ENCODE measurements around the gene COL28A1.

COL28A1 gene

DNA sequence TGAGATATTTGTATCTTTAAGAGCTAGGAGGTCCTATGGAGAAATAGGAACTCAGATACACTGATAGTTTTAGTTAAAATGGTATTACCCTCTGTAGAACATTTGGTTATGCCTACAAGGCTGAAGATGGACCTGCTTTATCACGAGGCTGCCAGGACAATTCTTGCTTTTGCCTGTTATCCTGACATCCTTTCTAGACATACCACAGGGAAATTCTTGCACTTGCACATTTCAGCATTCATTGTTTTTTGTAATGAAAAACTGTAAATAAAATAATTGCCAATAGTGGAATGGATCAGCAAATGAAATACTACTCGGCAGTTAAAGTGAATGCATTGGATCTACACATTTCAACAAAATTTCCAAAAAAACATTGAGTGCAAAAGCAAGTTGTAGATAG, 9.7 kb downstream of the COL28A1 start:
- H3K4me1 ChIP-seq, result no peaks in the 10 kb centered on the region
- H3K9me3 ChIP-seq (ENCODE audit: control insufficient read depth, low read length), result no peaks in the 10 kb centered on the region
- no peaks in the 10 kb centered on the region for H3K27me3 ChIP-seq (ENCODE audit: control insufficient read depth, insufficient read depth, low read length)
- H3K4me2 ChIP-seq (ENCODE audit: low read length), result no peak overlapping the region
- no peak overlapping the region for H3K27ac ChIP-seq
- H2AFZ ChIP-seq, result no peak overlapping the region
- H3K79me2 ChIP-seq, result no peaks in the 10 kb centered on the region
- H3K36me3 ChIP-seq (ENCODE audit: control insufficient read depth, insufficient read depth, low read length), result no peaks in the 10 kb centered on the region
- no peak overlapping the region for H3K9ac ChIP-seq
- no peak overlapping the region for H3K4me3 ChIP-seq (ENCODE audit: low read depth, low read length)
- TF ChIP-seq, protein P1, sequence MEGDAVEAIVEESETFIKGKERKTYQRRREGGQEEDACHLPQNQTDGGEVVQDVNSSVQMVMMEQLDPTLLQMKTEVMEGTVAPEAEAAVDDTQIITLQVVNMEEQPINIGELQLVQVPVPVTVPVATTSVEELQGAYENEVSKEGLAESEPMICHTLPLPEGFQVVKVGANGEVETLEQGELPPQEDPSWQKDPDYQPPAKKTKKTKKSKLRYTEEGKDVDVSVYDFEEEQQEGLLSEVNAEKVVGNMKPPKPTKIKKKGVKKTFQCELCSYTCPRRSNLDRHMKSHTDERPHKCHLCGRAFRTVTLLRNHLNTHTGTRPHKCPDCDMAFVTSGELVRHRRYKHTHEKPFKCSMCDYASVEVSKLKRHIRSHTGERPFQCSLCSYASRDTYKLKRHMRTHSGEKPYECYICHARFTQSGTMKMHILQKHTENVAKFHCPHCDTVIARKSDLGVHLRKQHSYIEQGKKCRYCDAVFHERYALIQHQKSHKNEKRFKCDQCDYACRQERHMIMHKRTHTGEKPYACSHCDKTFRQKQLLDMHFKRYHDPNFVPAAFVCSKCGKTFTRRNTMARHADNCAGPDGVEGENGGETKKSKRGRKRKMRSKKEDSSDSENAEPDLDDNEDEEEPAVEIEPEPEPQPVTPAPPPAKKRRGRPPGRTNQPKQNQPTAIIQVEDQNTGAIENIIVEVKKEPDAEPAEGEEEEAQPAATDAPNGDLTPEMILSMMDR (IDR thresholded peaks at IDR 0.05), result no peak

DNA sequence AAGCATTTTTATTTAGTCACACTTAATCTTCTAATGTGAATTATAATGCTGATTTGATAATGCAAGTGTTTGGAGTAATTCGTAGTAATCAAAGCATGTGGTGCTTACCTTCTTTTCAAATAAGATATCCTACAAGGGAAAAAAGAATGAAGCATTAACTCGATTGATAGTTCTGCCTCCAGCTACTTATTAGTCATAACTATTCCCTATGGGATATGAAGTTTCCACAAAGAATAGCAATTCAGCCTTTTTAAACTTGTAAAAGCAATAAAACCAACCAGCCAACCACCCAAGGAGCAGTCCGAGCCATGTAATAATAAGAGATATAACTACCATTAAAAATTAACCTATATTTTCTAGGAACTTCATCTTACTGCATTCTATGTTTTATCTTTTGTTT, 11.6 kb downstream of the COL28A1 start:
- no peak overlapping the region for H3K4me2 ChIP-seq (ENCODE audit: low read length)
- TF ChIP-seq, protein P1 (IDR thresholded peaks at IDR 0.05), result no peak
- H3K27ac ChIP-seq, result no peak overlapping the region
- no peaks in the 10 kb centered on the region for H3K9me3 ChIP-seq (ENCODE audit: control insufficient read depth, low read length)
- H3K9ac ChIP-seq, result no peak overlapping the region
- no peak overlapping the region for H2AFZ ChIP-seq
- no peaks in the 10 kb centered on the region for H3K36me3 ChIP-seq (ENCODE audit: control insufficient read depth, insufficient read depth, low read length)
- no peak overlapping the region for H3K4me3 ChIP-seq (ENCODE audit: low read depth, low read length)
- H3K4me1 ChIP-seq, result no peaks in the 10 kb centered on the region
- H3K27me3 ChIP-seq (ENCODE audit: control insufficient read depth, insufficient read depth, low read length), result no peaks in the 10 kb centered on the region
- no peaks in the 10 kb centered on the region for H3K79me2 ChIP-seq

DNA sequence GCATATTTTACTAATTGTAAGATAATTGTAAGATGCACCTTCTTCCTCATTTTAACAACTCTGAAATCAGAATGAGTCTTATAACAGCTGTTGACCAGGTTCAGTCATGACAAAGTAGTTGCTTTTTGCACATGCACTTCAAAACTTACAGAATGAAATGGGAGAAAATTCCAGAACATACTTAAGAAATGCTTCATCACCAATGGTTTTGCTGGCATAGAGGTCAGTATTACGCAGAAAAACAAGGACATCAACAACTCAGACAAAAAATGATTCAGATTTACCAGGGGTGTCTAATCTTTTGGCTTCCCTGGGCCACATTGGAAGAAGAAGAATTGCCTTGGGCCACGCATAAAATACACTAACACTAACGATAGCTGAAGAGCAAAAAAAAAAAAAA, 13.3 kb downstream of the COL28A1 start:
- H3K27me3 ChIP-seq (ENCODE audit: control insufficient read depth, insufficient read depth, low read length), result no peaks in the 10 kb centered on the region
- H3K79me2 ChIP-seq, result no peaks in the 10 kb centered on the region
- H3K4me1 ChIP-seq, result no peaks in the 10 kb centered on the region
- no peak overlapping the region for H3K9ac ChIP-seq
- no peak overlapping the region for H2AFZ ChIP-seq
- no peaks in the 10 kb centered on the region for H3K9me3 ChIP-seq (ENCODE audit: control insufficient read depth, low read length)
- H3K27ac ChIP-seq, result no peak overlapping the region
- no peak overlapping the region for H3K4me3 ChIP-seq (ENCODE audit: low read depth, low read length)
- TF ChIP-seq, protein P1 (IDR thresholded peaks at IDR 0.05), result no peak
- H3K4me2 ChIP-seq (ENCODE audit: low read length), result no peak overlapping the region
- H3K36me3 ChIP-seq (ENCODE audit: control insufficient read depth, insufficient read depth, low read length), result no peaks in the 10 kb centered on the region

DNA sequence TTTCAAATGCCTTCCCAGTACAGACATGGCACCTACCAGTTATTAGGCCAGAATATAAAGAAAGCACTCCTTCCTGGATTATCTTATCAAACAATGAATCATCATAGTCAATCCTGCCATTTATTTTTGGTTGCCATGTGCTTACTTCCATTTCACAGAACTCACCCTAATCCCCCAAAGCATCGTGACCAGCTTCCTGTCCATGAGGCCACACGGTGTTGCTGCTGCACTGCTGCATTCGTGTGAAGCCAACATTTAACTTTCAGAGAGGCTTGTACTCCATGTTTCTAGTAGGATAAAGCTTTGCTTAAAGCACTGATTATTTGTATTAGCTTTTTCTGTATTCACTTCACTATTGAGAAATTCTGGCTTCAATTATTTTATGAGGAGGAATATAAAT, 14.4 kb downstream of the COL28A1 start:
- no peak overlapping the region for H3K4me2 ChIP-seq (ENCODE audit: low read length)
- TF ChIP-seq, protein P1 (IDR thresholded peaks at IDR 0.05), result no peak
- no peak overlapping the region for H3K9ac ChIP-seq
- H3K9me3 ChIP-seq (ENCODE audit: control insufficient read depth, low read length), result no peaks in the 10 kb centered on the region
- H3K36me3 ChIP-seq (ENCODE audit: control insufficient read depth, insufficient read depth, low read length), result no peaks in the 10 kb centered on the region
- H3K4me3 ChIP-seq (ENCODE audit: low read depth, low read length), result no peak overlapping the region
- no peak overlapping the region for H2AFZ ChIP-seq
- no peaks in the 10 kb centered on the region for H3K27me3 ChIP-seq (ENCODE audit: control insufficient read depth, insufficient read depth, low read length)
- no peak overlapping the region for H3K27ac ChIP-seq
- H3K4me1 ChIP-seq, result no peaks in the 10 kb centered on the region
- no peaks in the 10 kb centered on the region for H3K79me2 ChIP-seq

DNA sequence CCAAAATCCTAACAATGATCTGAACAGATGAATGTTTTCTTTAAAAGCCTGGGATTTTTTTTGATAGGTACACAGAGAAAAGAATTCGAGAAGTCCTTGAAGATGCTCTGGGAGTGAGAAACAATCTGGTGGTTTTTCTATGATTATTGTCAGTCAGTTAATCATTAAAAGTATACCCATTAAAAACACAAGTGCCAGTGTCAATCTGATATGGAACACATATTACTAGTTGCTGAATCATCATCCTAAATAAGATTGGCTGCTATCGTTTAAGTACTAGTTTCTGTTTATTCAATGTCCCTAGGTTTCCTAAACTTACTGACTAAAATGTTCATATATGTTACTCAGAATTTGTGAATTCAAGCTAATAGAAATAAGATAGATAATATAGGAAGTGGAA, 16.1 kb downstream of the COL28A1 start:
- H3K79me2 ChIP-seq, result no peaks in the 10 kb centered on the region
- H3K9me3 ChIP-seq (ENCODE audit: control insufficient read depth, low read length), result no peaks in the 10 kb centered on the region
- no peaks in the 10 kb centered on the region for H3K4me1 ChIP-seq
- no peaks in the 10 kb centered on the region for H3K36me3 ChIP-seq (ENCODE audit: control insufficient read depth, insufficient read depth, low read length)
- H3K4me2 ChIP-seq (ENCODE audit: low read length), result no peak overlapping the region
- TF ChIP-seq, protein P1 (IDR thresholded peaks at IDR 0.05), result no peak
- no peak overlapping the region for H2AFZ ChIP-seq
- no peak overlapping the region for H3K4me3 ChIP-seq (ENCODE audit: low read depth, low read length)
- H3K9ac ChIP-seq, result no peak overlapping the region
- no peak overlapping the region for H3K27ac ChIP-seq
- no peaks in the 10 kb centered on the region for H3K27me3 ChIP-seq (ENCODE audit: control insufficient read depth, insufficient read depth, low read length)
